Smooth muscle cell (in vitro differentiated cells): ENCODE data around the gene DRC1. TPM values are rescaled to one million over a fixed set of nuclear protein-coding genes. Genes with fewer than 3 reads are reported as not detected.
A peak's percentile ranks its signal among the peaks of the same experiment; 100 is the strongest.

Source experiments
- DNase-seq: peaks from one replicate; lab custom pipeline; 2025; ENCODE audit not compliant: unreplicated experiment; lab: John Stamatoyannopoulos, UW
- H2AFZ ChIP-seq: fragments of 200-600 bp; sonication (generic); 2 replicates; pipeline ENCODE4 v1.6.0; 2016; ENCODE audit warnings: antibody characterized with exemption, low read depth, mild to moderate bottlenecking
- H3F3A ChIP-seq: fragments of 200-600 bp; sonication (generic); 2 replicates; pipeline ENCODE4 v1.6.0; 2017; ENCODE audit warnings: antibody characterized with exemption, low read depth
- H3K27ac ChIP-seq: fragments of 200-600 bp; sonication (generic); 2 replicates; pipeline ENCODE4 v1.5.1; 2016; ENCODE audit warnings: low read depth, mild to moderate bottlenecking
- H3K27me3 ChIP-seq: fragments of 200-600 bp; sonication (generic); 2 replicates; pipeline ENCODE4 v1.6.1; 2016; ENCODE audit warnings: low read depth, mild to moderate bottlenecking
- H3K36me3 ChIP-seq: fragments of 200-600 bp; sonication (generic); 2 replicates; pipeline ENCODE4 v1.5.1; 2016; ENCODE audit warnings: low read depth
- H3K4me1 ChIP-seq: fragments of 200-600 bp; sonication (generic); 2 replicates; pipeline ENCODE4 v1.5.1; 2016; ENCODE audit warnings: low read depth
- H3K4me2 ChIP-seq: fragments of 200-600 bp; sonication (generic); 2 replicates; pipeline ENCODE4 v1.6.0; 2016; ENCODE audit warnings: mild to moderate bottlenecking
- H3K4me3 ChIP-seq: fragments of 200-600 bp; sonication (generic); 2 replicates; pipeline ENCODE4 v1.5.1; 2016; ENCODE audit warnings: mild to moderate bottlenecking
- H3K79me2 ChIP-seq: fragments of 200-600 bp; sonication (generic); 2 replicates; pipeline ENCODE4 v1.6.0; 2016; ENCODE audit warnings: low read depth, mild to moderate bottlenecking
- H3K9ac ChIP-seq: fragments of 200-600 bp; sonication (generic); 2 replicates; pipeline ENCODE4 v1.6.0; 2016; ENCODE audit warnings: low read depth
- H3K9me3 ChIP-seq: fragments of 200-600 bp; sonication (generic); replicated peaks from 2 replicates; pipeline ENCODE4 v1.5.1; 2016; ENCODE audit warnings: low read depth
- H4K20me1 ChIP-seq: fragments of 200-600 bp; sonication (generic); 2 replicates; pipeline ENCODE4 v1.6.0; 2016; ENCODE audit warnings: low read depth
- WGBS: methylation state at CpG from one replicate; pipeline ENCODE4 v1.1.7; 2016; ENCODE audit warnings: low lambda C conversion rate; 5-methylcytosine and 5-hydroxymethylcytosine counted together
- polyA plus RNA-seq: library from polyadenylated mRNA; unstranded; fragments of >200 nt; fragmentation: Nextera tagmentation; extraction: Ambion mirVana; gene quantifications from 2 replicates; pipeline ENCODE4 v1.2.1, GENCODE V29; 2016
- total RNA-seq: library from RNA; depleted of rRNA; stranded (reverse); fragments of >200 nt; gene quantifications from 2 replicates; pipeline ENCODE4 v1.2.3, GENCODE V29; 2014
- TF ChIP-seq, protein P1 (sequence below): fragments of 200-600 bp; sonication (generic); IDR thresholded peaks from 2 replicates; pipeline ENCODE4 v1.5.1; 2017; ENCODE audit warnings: borderline replicate concordance, mild to moderate bottlenecking, antibody characterized with exemption; ENCODE audit not compliant: insufficient read depth, poor library complexity, severe bottlenecking

DRC1 gene
- total and polyA plus RNA-seq, 2 experiments from 2014 or later, result 0.14 TPM; not detected in 1

DNA sequence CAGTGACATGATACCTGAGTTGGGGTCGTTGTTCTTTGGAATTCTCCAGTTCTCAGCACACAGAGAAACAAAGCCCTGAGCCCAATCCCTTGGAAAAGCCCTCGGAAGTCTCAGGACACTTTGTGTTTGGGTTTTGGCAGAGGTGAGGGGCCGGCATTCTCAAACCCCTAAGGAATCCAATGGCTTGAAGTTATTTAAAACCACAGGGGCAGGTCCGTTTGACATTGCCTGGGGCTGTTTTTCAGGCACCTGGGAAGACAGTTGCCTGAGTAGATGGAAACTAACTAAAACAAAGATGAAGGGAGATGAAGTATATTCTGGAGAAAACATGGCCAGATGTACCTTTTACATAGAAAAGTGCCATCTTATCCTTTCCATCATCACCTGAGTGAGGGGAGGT lies 98.7 kb downstream of the DRC1 start:
- Histone ChIP-seq H3K79me2 (no peaks in the 10 kb centered on the region), H3K9me3 (no peaks in the 10 kb centered on the region), H3K27ac (no peak overlapping the region), H4K20me1 (no peaks in the 10 kb centered on the region), H3K4me2 (no peak overlapping the region), H3K27me3 (no peaks in the 10 kb centered on the region), H3K4me3 (no peak overlapping the region), H3F3A (no peaks in the 10 kb centered on the region), H3K36me3 (no peaks in the 10 kb centered on the region), H2AFZ (no peak overlapping the region), H3K9ac (no peak overlapping the region), H3K4me1 (peaks cover 6% of the 10 kb centered on the region)
- TF ChIP-seq, protein P1, sequence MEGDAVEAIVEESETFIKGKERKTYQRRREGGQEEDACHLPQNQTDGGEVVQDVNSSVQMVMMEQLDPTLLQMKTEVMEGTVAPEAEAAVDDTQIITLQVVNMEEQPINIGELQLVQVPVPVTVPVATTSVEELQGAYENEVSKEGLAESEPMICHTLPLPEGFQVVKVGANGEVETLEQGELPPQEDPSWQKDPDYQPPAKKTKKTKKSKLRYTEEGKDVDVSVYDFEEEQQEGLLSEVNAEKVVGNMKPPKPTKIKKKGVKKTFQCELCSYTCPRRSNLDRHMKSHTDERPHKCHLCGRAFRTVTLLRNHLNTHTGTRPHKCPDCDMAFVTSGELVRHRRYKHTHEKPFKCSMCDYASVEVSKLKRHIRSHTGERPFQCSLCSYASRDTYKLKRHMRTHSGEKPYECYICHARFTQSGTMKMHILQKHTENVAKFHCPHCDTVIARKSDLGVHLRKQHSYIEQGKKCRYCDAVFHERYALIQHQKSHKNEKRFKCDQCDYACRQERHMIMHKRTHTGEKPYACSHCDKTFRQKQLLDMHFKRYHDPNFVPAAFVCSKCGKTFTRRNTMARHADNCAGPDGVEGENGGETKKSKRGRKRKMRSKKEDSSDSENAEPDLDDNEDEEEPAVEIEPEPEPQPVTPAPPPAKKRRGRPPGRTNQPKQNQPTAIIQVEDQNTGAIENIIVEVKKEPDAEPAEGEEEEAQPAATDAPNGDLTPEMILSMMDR, result no peak
- 67% methylated on average over 4 of the region's 4 CpGs for WGBS
- DNase-seq, result no peak

DNA sequence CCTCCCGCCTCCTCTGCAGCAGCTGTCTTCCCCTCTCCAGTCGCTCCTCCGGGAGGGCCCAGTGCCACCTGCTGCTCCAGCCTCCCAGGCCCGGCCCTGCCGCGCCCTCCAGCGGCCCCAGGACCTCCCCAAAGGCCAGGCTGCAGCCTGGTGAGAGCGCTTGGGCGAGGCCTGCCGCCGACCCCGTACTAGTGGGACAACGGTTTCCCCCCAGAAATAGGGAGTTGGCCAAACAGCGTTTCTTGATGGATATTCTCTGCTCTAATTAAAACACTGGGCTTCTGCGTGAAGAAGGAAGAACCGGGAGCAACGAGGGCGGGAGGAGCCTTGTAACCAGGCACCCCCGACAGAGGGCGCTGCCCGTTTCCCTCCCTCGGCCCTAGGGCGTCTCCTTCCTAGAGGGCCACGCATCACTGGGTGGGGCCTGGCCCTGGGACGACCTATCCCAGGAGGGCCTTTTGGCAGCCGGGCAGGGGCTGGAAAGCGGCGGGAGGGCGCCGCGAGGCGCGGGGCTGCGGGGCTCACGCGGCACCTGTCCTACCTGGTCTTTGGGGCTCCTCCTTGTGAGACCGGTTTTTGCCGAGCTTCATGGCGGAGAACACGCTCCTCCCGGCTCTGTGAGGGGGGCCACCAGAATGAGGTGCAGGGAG lies 101.6 kb downstream of the DRC1 start:
- DNase-seq, result peak; percentile 32
- H3K4me2 ChIP-seq, result peak overlapping the region; percentile 94
- H3K9ac ChIP-seq, result no peak overlapping the region
- H3K9me3 ChIP-seq, result no peaks in the 10 kb centered on the region
- H2AFZ ChIP-seq, result peak overlapping the region; percentile 96
- H3K79me2 ChIP-seq, result no peaks in the 10 kb centered on the region
- TF ChIP-seq, protein P1, result peak; percentile 93
- H3K4me1 ChIP-seq, result no peaks in the 10 kb centered on the region
- H3K4me3 ChIP-seq, result peak overlapping the region; percentile 51
- no peaks in the 10 kb centered on the region for H3F3A ChIP-seq
- no peaks in the 10 kb centered on the region for H3K27me3 ChIP-seq
- no peak overlapping the region for H3K27ac ChIP-seq
- H3K36me3 ChIP-seq, result no peaks in the 10 kb centered on the region
- H4K20me1 ChIP-seq, result no peaks in the 10 kb centered on the region
- WGBS, result 8% methylated on average over 40 of the region's 41 CpGs

DNA sequence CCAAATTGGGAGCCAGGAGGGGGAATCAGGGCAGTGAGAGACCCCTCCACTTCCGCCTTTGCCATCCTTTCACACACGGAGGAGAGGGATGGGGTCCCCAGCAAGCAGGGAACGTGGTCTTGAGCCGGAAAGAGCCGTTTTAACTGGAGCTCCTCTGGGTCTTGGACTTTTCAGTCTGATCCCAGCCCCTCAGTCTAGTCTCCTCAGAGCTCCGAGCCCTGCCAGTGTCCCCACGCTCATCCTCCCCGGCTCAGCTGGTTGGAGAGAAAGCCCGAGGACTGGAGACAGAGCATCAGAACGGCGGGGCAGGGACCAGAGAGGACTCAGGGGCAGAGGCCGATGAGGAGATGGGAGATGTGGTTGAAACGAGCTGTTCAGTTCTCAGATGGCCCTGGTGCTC lies 102.3 kb downstream of the DRC1 start:
- H3K4me1 ChIP-seq, result no peaks in the 10 kb centered on the region
- WGBS, result 82% methylated on average over 13 of the region's 13 CpGs
- no peaks in the 10 kb centered on the region for H3F3A ChIP-seq
- no peak for DNase-seq
- no peaks in the 10 kb centered on the region for H3K9me3 ChIP-seq
- no peaks in the 10 kb centered on the region for H3K79me2 ChIP-seq
- H3K4me2 ChIP-seq, result peak overlapping the region; percentile 94
- H3K9ac ChIP-seq, result no peak overlapping the region
- H3K27ac ChIP-seq, result no peak overlapping the region
- no peaks in the 10 kb centered on the region for H3K36me3 ChIP-seq
- peak overlapping the region; percentile 96 for H2AFZ ChIP-seq
- no peaks in the 10 kb centered on the region for H4K20me1 ChIP-seq
- TF ChIP-seq, protein P1, result no peak
- peak overlapping the region; percentile 51 for H3K4me3 ChIP-seq
- H3K27me3 ChIP-seq, result peaks cover 3% of the 10 kb centered on the region

DNA sequence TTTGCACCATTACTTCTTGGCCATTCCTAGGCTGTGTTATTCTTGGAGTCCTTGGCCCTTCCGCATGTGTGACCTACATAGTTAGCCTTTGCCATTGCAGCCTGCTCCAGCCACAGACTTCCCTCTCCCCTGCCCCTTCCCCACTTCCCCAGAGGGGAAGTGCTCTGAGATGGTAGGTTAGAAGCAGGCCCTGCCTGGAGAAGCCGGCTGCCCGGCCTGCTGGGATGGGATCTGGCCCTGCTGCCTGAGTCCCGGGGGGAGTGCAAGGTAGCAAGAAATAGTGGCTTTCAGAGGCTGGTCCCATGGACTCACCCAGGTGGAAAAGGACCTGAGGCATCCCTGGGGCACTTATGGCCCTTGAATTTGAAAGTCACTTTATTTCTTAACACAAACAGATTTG lies 104.6 kb downstream of the DRC1 start:
- H3K27me3 ChIP-seq, result peaks cover 4% of the 10 kb centered on the region
- TF ChIP-seq, protein P1, result no peak
- 81% methylated on average over 4 of the region's 4 CpGs for WGBS

More for the DNA sequence above, 104.6 kb downstream of the DRC1 start:
- H3K36me3 ChIP-seq, result no peaks in the 10 kb centered on the region
- no peak overlapping the region for H3K4me3 ChIP-seq
- H3K27ac ChIP-seq, result no peak overlapping the region
- H2AFZ ChIP-seq, result no peak overlapping the region
- no peak for DNase-seq
- no peaks in the 10 kb centered on the region for H3K9me3 ChIP-seq
- no peaks in the 10 kb centered on the region for H3K4me1 ChIP-seq
- no peak overlapping the region for H3K9ac ChIP-seq
- no peaks in the 10 kb centered on the region for H3K79me2 ChIP-seq
- H3F3A ChIP-seq, result no peaks in the 10 kb centered on the region
- H4K20me1 ChIP-seq, result no peaks in the 10 kb centered on the region
- H3K4me2 ChIP-seq, result no peak overlapping the region
